Kidney epithelial cell (primary cell): ENCODE data around the gene PLCG2. TPM values are rescaled to one million over a fixed set of nuclear protein-coding genes. Genes with fewer than 3 reads are reported as not detected.

Source experiments
- DNase-seq: peaks from one replicate; pipeline ENCODE4 v3.0.0-alpha.2; 2010; ENCODE audit warnings: low read depth
- H3K27me3 ChIP-seq: 2 replicates; pipeline ENCODE4 v1.6.0; 2011; ENCODE audit warnings: low read length; ENCODE audit not compliant: control insufficient read depth, insufficient read depth
- H3K36me3 ChIP-seq: 2 replicates; pipeline ENCODE4 v1.5.1; 2011; ENCODE audit warnings: low read length; ENCODE audit not compliant: control insufficient read depth, insufficient read depth
- H3K4me3 ChIP-seq: 2 replicates; pipeline ENCODE4 v1.5.1; 2011; ENCODE audit warnings: low read depth, mild to moderate bottlenecking, control low read depth, low read length
- CTCF ChIP-seq: IDR thresholded peaks from 2 replicates; pipeline ENCODE4 v1.5.1; 2011; ENCODE audit warnings: mild to moderate bottlenecking, moderate library complexity, low read length, control low read depth, inconsistent platforms; ENCODE audit not compliant: insufficient read depth, poor library complexity, severe bottlenecking
- total RNA-seq: library from RNA; depleted of rRNA; stranded (reverse); fragments of >200 nt; gene quantifications from 2 replicates; pipeline ENCODE4 v1.2.3, GENCODE V29; 2015

PLCG2 gene
- total RNA-seq, 1 donor from 2014 or later = 17.3 TPM

GRCh38 chr16:81782236-81782635, 3.1 kb downstream of the PLCG2 start:
- no peak for DNase-seq
- TF ChIP-seq CTCF = no peak
- Histone ChIP-seq H3K36me3 (no peaks in the 10 kb centered on the region), H3K4me3 (no peak overlapping the region), H3K27me3 (peaks cover 18% of the 10 kb centered on the region)

DNA sequence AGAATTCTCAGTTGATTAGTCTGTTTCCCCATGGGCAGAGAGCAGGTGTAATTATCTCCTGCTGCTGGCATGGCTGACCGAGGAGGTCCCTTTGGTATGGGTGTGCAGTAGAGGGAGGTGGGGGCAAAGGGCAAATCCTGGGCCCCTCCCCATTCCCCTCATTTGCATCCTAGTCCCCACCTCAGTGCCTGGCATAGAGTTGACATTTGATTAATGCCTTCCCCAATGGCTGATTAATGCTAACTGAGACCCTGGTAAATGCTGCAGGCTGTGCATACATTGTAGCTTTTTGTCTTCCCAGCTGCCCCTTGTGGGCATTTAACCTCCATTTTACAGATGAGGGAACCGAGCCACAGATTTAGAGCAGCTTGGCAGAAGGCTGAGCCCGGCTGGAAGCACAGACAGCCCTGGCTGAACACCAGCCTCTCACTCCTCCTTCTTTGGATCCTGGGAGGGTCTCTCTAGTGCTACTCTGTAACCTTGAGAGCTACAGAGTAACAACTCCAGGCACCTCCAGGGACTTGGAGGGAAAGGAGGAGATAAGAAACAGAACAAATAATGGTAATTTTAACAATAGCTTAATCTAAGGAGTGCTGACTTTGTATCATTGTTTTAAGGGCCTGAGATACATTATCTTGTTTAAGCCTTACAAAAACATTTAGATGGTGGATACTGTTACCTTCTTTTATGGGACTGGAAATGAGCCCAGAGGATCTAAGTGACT, 5.1 kb downstream of the PLCG2 start:
- Histone ChIP-seq H3K27me3 (peaks cover 15% of the 10 kb centered on the region), H3K36me3 (no peaks in the 10 kb centered on the region), H3K4me3 (no peak overlapping the region)
- TF ChIP-seq CTCF = no peak
- no peak for DNase-seq

GRCh38 chr16:81785138-81785924, 6.2 kb downstream of the PLCG2 start:
- peaks cover 6% of the 10 kb centered on the region for H3K27me3 ChIP-seq

GRCh38 chr16:81786321-81786720, 7.2 kb downstream of the PLCG2 start:
- Histone ChIP-seq H3K27me3 (peaks cover 4% of the 10 kb centered on the region), H3K4me3 (no peak overlapping the region), H3K36me3 (no peaks in the 10 kb centered on the region)
- no peak for TF ChIP-seq CTCF
- peak; percentile 48 for DNase-seq

More at GRCh38 chr16:81785138-81785924, 6.2 kb downstream of the PLCG2 start:
- Histone ChIP-seq H3K36me3 (no peaks in the 10 kb centered on the region), H3K4me3 (no peak overlapping the region)
- no peak for TF ChIP-seq CTCF
- DNase-seq = no peak

DNA sequence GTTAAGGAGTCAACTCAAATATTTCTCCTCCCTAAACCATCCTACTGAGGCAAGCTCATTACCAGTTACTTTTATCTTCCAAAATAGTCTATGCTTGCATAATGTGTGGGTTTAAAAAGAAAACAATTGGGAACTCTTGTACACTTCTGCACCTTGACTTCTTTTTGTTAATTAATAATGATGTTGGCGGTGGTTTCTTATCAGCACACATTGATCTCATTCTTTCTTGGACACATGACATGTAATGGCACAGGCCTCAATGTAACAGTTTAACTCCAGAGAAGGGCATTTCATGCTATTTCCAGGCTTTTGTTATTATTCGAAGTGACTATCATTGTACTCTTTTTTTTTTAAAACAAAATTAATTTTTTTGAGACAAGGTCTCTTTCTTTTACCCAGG, 7.8 kb downstream of the PLCG2 start:
- Histone ChIP-seq H3K36me3 (no peaks in the 10 kb centered on the region), H3K27me3 (peaks cover 4% of the 10 kb centered on the region), H3K4me3 (no peak overlapping the region)
- no peak for DNase-seq
- no peak for TF ChIP-seq CTCF

DNA sequence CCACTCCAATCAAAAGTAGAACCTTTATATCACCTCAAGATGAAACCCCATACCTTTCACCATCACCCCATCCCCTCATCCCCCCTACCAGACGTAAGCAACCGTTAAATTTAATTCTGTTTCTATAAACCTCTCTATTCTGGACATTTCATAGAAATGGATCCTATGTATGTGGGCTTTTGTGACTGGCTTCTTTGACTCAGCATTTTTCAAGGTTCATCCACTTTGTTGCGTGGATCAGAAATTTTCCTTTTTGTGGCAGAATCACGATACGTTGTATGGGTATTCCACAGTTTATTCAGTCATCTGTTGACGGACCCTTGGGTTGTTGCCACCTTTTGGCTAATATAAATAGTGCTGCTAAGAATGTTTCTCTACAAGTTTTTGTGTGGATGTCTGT, 8.6 kb downstream of the PLCG2 start:
- no peak for DNase-seq

More for the DNA sequence above, 8.6 kb downstream of the PLCG2 start:
- Histone ChIP-seq H3K27me3 (peaks cover 4% of the 10 kb centered on the region), H3K36me3 (no peaks in the 10 kb centered on the region), H3K4me3 (no peak overlapping the region)
- TF ChIP-seq CTCF = no peak
